Heart right ventricle (tissue), 16 donors: ENCODE measurements around the gene ZMIZ1. TPM values are rescaled to one million over a fixed set of nuclear protein-coding genes. Genes with fewer than 3 reads are reported as not detected.

ENCODE experiments used
- ATAC-seq, 8 donors: fragments of 200-7000 bp; cut with Tn5 transposase; one replicate each; pipeline ENCODE4 v1.9.1; 2020; ENCODE audit warnings: mild to moderate bottlenecking in 8 of 8, moderate library complexity in 8 of 8, moderate number of reproducible peaks in 1 of 8
- DNase-seq, 2 donors: peaks; one replicate each; pipeline ENCODE4 v3.0.0-alpha.2; 2020
- H3K27ac ChIP-seq, 10 donors: fragments of 200-600 bp; sonication (generic) in 2 of 10; one replicate each; pipeline versions ENCODE4 v1.5.0 to v1.8.0; 2020 to 2022; ENCODE audit warnings: mild to moderate bottlenecking in 3 of 10
- H3K27me3 ChIP-seq, 7 donors: fragments of 200-600 bp; one replicate each; pipeline ENCODE4 v1.8.0; 2021 to 2022; ENCODE audit warnings: mild to moderate bottlenecking in 2 of 7
- H3K36me3 ChIP-seq, 9 donors: fragments of 200-600 bp; sonication (generic) in 1 of 9; one replicate each; pipeline versions ENCODE4 v1.5.0 to v1.8.0; 2020 to 2022; ENCODE audit warnings: mild to moderate bottlenecking in 2 of 9
- H3K4me1 ChIP-seq, 9 donors: fragments of 200-600 bp; sonication (generic) in 1 of 9; one replicate each; pipeline versions ENCODE4 v1.5.0 to v1.8.0; 2020 to 2022; ENCODE audit warnings: mild to moderate bottlenecking in 4 of 9
- H3K4me3 ChIP-seq, 10 donors: fragments of 200-600 bp; sonication (generic) in 2 of 10; one replicate each; pipeline versions ENCODE4 v1.5.0 to v1.8.0; 2020 to 2022; ENCODE audit warnings: mild to moderate bottlenecking in 7 of 10, moderate library complexity in 2 of 10
- H3K9me3 ChIP-seq, 11 donors: fragments of 200-600 bp in 10 of 11; sonication (generic) in 2 of 11; one replicate each; pipeline versions ENCODE4 v1.5.0 to v1.8.0; 2013 to 2022; ENCODE audit warnings: mild to moderate bottlenecking in 2 of 11, control low read depth in 1 of 11, moderate library complexity in 1 of 11
- WGBS, 2 donors: extraction: QIAGEN DNeasy Blood & Tissue Kit; methylation state at CpG; one replicate each; pipeline ENCODE4 v1.1.7; 2013; ENCODE audit warnings: inconsistent platforms in 1 of 2; 5-methylcytosine and 5-hydroxymethylcytosine counted together
- intact Hi-C, 10 donors: fragments of 100-400 bp; cut with DNase I; formaldehyde crosslinking; loops; one replicate each; pipeline versions ENCODE4 v1.11.1 to v1.14.2; 2022
- polyA plus RNA-seq, 2 donors: library from polyadenylated mRNA; stranded (reverse); fragments of 200-250 nt; gene quantifications; one replicate each; pipeline ENCODE4 v1.2.3, GENCODE V29; 2013
- total RNA-seq, 10 donors: library from RNA; stranded (reverse); fragmentation: NEBNext Ultra II Directional in 3 of 10; extraction: Animal tissue kit (Norgen Biotek cat#: 25700) in 3 of 10; gene quantifications; one replicate each; pipeline versions ENCODE4 v1.2.1 to v1.2.4, GENCODE V29; 2021 to 2023
- TF ChIP-seq, protein P1 (sequence below), 9 donors: fragments of 200-600 bp; sonication (generic) in 2 of 9; IDR thresholded peaks; one replicate each; pipeline versions ENCODE4 v1.5.0 to v1.8.0; 2021 to 2022; ENCODE audit warnings: antibody characterized with exemption in 9 of 9, mild to moderate bottlenecking in 5 of 9, moderate library complexity in 1 of 9
- donor health status: Arrhythmogenic right ventricular cardiomyopathy.
- donor health status: ischemic (EF 13 %, LVEDD 7.1; RV severe dilation, severe dysfunction).
- donor health status: healthy with polysubstance abuse.
- donor health status: DM: no; HTN: yes; CAD: no.
- donor health status: DM: no; HTN: no; CAD: no.
- donor health status: ischemic (EF 25% LVEDD 6.9; RV normal size, moderate dysfunction).
- donor health status: ischemic (EF 25% LVEDD 5.7; RV mildly dilated, moderate dysfunction).
- donor health status: healthy.
- donor health status: DM: yes; HTN: yes; CAD: no.
- donor health status: Ischemic cardiomyopathy.
- donor health status: ischemic (EF 35%, LVEDD 5.7; RV mildly dilated, moderate dysfunction).
- donor health status: nonischemic (EF 11% LVEDD 7.7; RV severe dilation, severe dysfunction).
- donor health status: DM: yes; HTN: yes; CAD: no.
- donor health status: PGD.
- donor health status: ischemic (EF 29% LVEDD 5.4; RV normal size, mild dysfunction).
- donor health status: nonischemic (EF 23%, LVEDD 6.1; RV moderate dilation, normal function).

Gene ZMIZ1
- total and polyA plus RNA-seq, 12 donors = 24.2 to 61.5 (median 49.8) TPM

DNA sequence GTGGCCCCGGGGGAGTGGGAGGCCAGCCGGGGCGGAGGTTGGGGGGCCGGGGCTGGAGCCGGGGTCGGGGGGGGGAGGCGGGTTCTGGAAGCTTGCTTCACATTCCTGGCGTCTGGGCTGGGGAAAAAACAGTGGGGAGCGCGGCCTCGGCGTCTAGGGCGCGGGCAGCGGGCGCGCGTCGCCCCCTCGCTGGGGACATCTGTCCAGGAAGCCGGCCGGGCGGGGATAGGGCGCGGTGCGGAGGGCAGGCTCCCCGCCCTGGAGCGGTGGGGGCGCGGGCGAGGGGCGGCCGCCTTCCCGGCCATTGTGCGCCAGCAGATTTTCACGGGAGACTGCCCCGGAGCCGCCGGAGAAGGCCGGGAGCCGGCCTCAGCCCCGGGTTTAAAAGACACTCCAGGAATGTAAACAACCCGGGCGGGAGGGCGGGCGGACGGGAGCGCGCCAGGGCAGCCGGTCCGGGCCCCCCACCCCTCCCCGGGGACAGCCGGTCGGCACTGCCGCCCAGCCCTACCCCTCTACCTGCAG, 1.4 kb downstream of the ZMIZ1 start:
- peak; percentile 0 to 35 (median 14) for ATAC-seq
- DNase-seq = peak in 1 of 2 donors; percentile 64
- WGBS, 2 donors = 0 to 1% methylated on average over 41 to 55 of the region's 55 CpGs
- H3K9me3 ChIP-seq = no peaks in the 10 kb centered on the region
- no peaks in the 10 kb centered on the region for H3K36me3 ChIP-seq
- peak overlapping the region; percentile 71 to 98 (median 92) for H3K4me3 ChIP-seq
- peak overlapping the region; percentile 97 to 100 (median 99) for H3K27ac ChIP-seq
- peaks cover 32 to 65% (median 51%) of the 10 kb centered on the region in 9 donors for H3K4me1 ChIP-seq
- no peaks in the 10 kb centered on the region for H3K27me3 ChIP-seq
- intact Hi-C loops = loop anchor here (2.0 to 10.0 kb wide), 13 partner anchors 42 to 1025 kb away; no protein-coding TSS in a partner anchor
- TF ChIP-seq, protein P1, sequence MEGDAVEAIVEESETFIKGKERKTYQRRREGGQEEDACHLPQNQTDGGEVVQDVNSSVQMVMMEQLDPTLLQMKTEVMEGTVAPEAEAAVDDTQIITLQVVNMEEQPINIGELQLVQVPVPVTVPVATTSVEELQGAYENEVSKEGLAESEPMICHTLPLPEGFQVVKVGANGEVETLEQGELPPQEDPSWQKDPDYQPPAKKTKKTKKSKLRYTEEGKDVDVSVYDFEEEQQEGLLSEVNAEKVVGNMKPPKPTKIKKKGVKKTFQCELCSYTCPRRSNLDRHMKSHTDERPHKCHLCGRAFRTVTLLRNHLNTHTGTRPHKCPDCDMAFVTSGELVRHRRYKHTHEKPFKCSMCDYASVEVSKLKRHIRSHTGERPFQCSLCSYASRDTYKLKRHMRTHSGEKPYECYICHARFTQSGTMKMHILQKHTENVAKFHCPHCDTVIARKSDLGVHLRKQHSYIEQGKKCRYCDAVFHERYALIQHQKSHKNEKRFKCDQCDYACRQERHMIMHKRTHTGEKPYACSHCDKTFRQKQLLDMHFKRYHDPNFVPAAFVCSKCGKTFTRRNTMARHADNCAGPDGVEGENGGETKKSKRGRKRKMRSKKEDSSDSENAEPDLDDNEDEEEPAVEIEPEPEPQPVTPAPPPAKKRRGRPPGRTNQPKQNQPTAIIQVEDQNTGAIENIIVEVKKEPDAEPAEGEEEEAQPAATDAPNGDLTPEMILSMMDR (IDR thresholded peaks at IDR 0.05) = peak in 3 of 9 donors; percentile 11 to 27 (median 17)

DNA sequence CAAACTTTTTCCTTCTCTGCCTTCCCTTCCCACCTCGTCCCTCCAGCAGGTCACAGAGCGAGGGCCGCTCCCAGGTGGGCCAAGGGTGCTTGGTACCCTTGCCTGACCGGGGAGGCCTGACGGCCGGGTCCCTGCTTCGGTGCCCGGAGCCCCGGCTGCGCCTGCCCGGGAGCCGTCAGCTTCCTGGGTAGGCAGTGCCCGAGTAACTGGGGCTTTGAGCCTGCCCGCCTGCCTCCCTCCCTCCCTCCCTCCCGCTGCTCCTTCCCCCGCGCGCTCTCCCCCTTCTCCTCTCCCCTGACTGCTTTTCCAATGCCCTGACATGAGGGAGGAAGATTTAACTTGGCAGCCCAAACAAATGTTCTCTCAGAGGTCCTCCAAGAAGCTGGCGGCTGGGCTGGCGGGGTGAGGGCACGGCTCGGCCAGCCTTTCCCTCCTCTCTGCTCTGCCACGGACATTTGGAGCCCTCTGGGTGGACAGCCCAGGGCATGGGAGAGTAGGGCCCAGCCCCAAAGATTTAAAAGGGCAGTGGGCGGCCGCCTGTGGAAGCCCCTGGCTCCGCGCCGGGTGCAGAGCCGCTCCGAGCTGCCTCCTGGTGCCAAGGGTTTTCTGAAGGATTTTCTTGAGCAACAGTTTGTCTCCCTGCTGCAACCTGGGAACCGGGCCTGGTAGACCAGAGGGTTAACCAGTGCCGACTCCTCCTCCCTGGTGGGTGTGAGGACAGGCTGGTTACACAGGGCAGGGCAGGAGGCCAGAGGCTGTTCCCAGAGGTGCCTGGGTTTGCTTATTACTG, 2.0 kb downstream of the ZMIZ1 start:
- intact Hi-C loops = loop anchor here (1.0 to 10.0 kb wide), 14 partner anchors 42 to 1026 kb away; no protein-coding TSS in a partner anchor
- Histone ChIP-seq H3K4me1 (peaks cover 32 to 72% (median 57%) of the 10 kb centered on the region in 9 donors), H3K9me3 (no peaks in the 10 kb centered on the region), H3K27me3 (no peaks in the 10 kb centered on the region), H3K36me3 (no peaks in the 10 kb centered on the region), H3K27ac (peak overlapping the region; percentile 97 to 100 (median 99)), H3K4me3 (peak overlapping the region; percentile 71 to 98 (median 92))
- peak; percentile 35 to 85 (median 71) for ATAC-seq
- WGBS, 2 donors = 3% methylated on average over 31 to 32 of the region's 32 CpGs
- TF ChIP-seq, protein P1 (IDR thresholded peaks at IDR 0.05) = no peak
- peak; percentile 89 to 90 for DNase-seq

DNA sequence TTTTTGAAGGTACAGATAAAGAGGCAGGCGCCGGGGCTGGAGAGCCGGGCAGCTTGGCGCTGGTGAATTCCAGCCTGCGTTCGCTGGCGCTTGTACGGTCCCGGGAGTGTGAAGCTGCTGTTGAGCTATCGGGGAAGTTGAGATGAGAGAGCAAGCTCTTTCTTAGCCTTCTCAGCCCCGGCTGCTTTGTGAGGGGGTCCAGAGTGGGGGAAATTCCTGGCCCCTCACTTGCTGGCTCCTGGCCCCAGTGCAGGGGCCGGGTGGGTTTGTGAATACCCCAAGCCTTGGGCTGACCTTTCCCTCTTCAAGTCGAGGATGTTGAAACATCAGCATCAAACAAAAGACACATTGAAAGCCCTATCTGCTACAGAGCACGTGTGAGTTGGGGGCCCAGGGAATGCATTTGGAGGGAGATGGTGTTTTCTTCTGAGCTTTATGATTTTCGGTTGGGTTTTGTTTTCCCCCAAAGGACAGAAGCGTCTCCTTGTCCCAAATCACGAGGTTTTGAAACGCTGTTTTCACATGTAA, 2.7 kb downstream of the ZMIZ1 start:
- ATAC-seq = no peak
- intact Hi-C loops = loop anchor here (1.0 to 10.0 kb wide), 14 partner anchors 41 to 1027 kb away; no protein-coding TSS in a partner anchor

More for the DNA sequence above, 2.7 kb downstream of the ZMIZ1 start:
- DNase-seq = no peak
- Histone ChIP-seq H3K4me1 (peaks cover 35 to 76% (median 63%) of the 10 kb centered on the region in 9 donors), H3K27me3 (no peaks in the 10 kb centered on the region), H3K27ac (peak overlapping the region; percentile 97 to 100 (median 99)), H3K4me3 (peak overlapping the region in 9 of 10 donors; percentile 84 to 98 (median 92)), H3K36me3 (no peaks in the 10 kb centered on the region), H3K9me3 (no peaks in the 10 kb centered on the region)
- TF ChIP-seq, protein P1 (IDR thresholded peaks at IDR 0.05) = no peak
- WGBS, 2 donors = 10 to 14% methylated on average over 18 of the region's 18 CpGs
